ENCODE data around the gene TM2D1. TPM values are rescaled to one million over a fixed set of nuclear protein-coding genes. Genes with fewer than 3 reads are reported as not detected.

Gene TM2D1
- total and polyA plus RNA-seq, 9 of the 15 experiments (the other 6 are each of a cell fraction or from before 2014, with no cell fraction given): 24.5 to 65.2 (median 47.7) TPM

- TF ChIP-seq JUNB (CRISPR knock-in tag; conservative IDR thresholded peaks at IDR 0.05) (no peak), CEBPZ (IDR thresholded peaks at IDR 0.05; ENCODE audit: borderline replicate concordance, low read depth, low read length) (no peak), NRF1 (conservative IDR thresholded peaks at IDR 0.05 in 1 of 2, IDR thresholded peaks at IDR 0.05 in 1 of 2) (no peak), NFE2 (IDR thresholded peaks at IDR 0.05; ENCODE audit: low read depth) (no peak), FOXK2 (conservative IDR thresholded peaks at IDR 0.05 in 1 of 2, IDR thresholded peaks at IDR 0.05 in 1 of 2; ENCODE audit: low read depth in 2 of 2) (no peak), NR0B1 (IDR thresholded peaks at IDR 0.05; ENCODE audit: partially characterized antibody) (no peak), MED1 (CRISPR knock-in tag; IDR thresholded peaks at IDR 0.05; ENCODE audit: borderline replicate concordance) (no peak), ASH1L (IDR thresholded peaks at IDR 0.05; ENCODE audit: borderline replicate concordance, low read depth, partially characterized antibody) (no peak), CEBPG (CRISPR knock-in tag; IDR thresholded peaks at IDR 0.05) (no peak), CEBPG (tag; conservative IDR thresholded peaks at IDR 0.05 in 1 of 2, IDR thresholded peaks at IDR 0.05 in 1 of 2) (no peak; a peak in 1 of 4 replicates), ZNF511 (CRISPR knock-in tag; IDR thresholded peaks at IDR 0.05) (no peak)
Observed at GRCh38 chr1:61709908-61710289, 15.0 kb downstream of the TM2D1 start (continued).

Data from K562 (cell line).